Heart right ventricle (tissue), 16 donors: ENCODE measurements around the gene MGST1. TPM values are rescaled to one million over a fixed set of nuclear protein-coding genes. Genes with fewer than 3 reads are reported as not detected.
"Not testable (repeated sequence)": the region's sequence is repeated elsewhere in the genome, so short reads cannot be mapped to it uniquely, and the experiment has no call there.

Experiments
- ATAC-seq, 8 donors: fragments of 200-7000 bp; cut with Tn5 transposase; one replicate each; pipeline ENCODE4 v1.9.1; 2020; ENCODE audit warnings: mild to moderate bottlenecking in 8 of 8, moderate library complexity in 8 of 8, moderate number of reproducible peaks in 1 of 8
- DNase-seq, 2 donors: peaks; one replicate each; pipeline ENCODE4 v3.0.0-alpha.2; 2020
- H3K27ac ChIP-seq, 10 donors: fragments of 200-600 bp; sonication (generic) in 2 of 10; one replicate each; pipeline versions ENCODE4 v1.5.0 to v1.8.0; 2020 to 2022; ENCODE audit warnings: mild to moderate bottlenecking in 3 of 10
- H3K27me3 ChIP-seq, 7 donors: fragments of 200-600 bp; one replicate each; pipeline ENCODE4 v1.8.0; 2021 to 2022; ENCODE audit warnings: mild to moderate bottlenecking in 2 of 7
- H3K36me3 ChIP-seq, 9 donors: fragments of 200-600 bp; sonication (generic) in 1 of 9; one replicate each; pipeline versions ENCODE4 v1.5.0 to v1.8.0; 2020 to 2022; ENCODE audit warnings: mild to moderate bottlenecking in 2 of 9
- H3K4me1 ChIP-seq, 9 donors: fragments of 200-600 bp; sonication (generic) in 1 of 9; one replicate each; pipeline versions ENCODE4 v1.5.0 to v1.8.0; 2020 to 2022; ENCODE audit warnings: mild to moderate bottlenecking in 4 of 9
- H3K4me3 ChIP-seq, 10 donors: fragments of 200-600 bp; sonication (generic) in 2 of 10; one replicate each; pipeline versions ENCODE4 v1.5.0 to v1.8.0; 2020 to 2022; ENCODE audit warnings: mild to moderate bottlenecking in 7 of 10, moderate library complexity in 2 of 10
- H3K9me3 ChIP-seq, 11 donors: fragments of 200-600 bp in 10 of 11; sonication (generic) in 2 of 11; one replicate each; pipeline versions ENCODE4 v1.5.0 to v1.8.0; 2013 to 2022; ENCODE audit warnings: mild to moderate bottlenecking in 2 of 11, control low read depth in 1 of 11, moderate library complexity in 1 of 11
- WGBS, 2 donors: extraction: QIAGEN DNeasy Blood & Tissue Kit; methylation state at CpG; one replicate each; pipeline ENCODE4 v1.1.7; 2013; ENCODE audit warnings: inconsistent platforms in 1 of 2; 5-methylcytosine and 5-hydroxymethylcytosine counted together
- intact Hi-C, 10 donors: fragments of 100-400 bp; cut with DNase I; formaldehyde crosslinking; loops; one replicate each; pipeline versions ENCODE4 v1.11.1 to v1.14.2; 2022
- polyA plus RNA-seq, 2 donors: library from polyadenylated mRNA; stranded (reverse); fragments of 200-250 nt; gene quantifications; one replicate each; pipeline ENCODE4 v1.2.3, GENCODE V29; 2013
- total RNA-seq, 10 donors: library from RNA; stranded (reverse); fragmentation: NEBNext Ultra II Directional in 3 of 10; extraction: Animal tissue kit (Norgen Biotek cat#: 25700) in 3 of 10; gene quantifications; one replicate each; pipeline versions ENCODE4 v1.2.1 to v1.2.4, GENCODE V29; 2021 to 2023
- TF ChIP-seq, protein P1 (sequence below), 9 donors: fragments of 200-600 bp; sonication (generic) in 2 of 9; IDR thresholded peaks; one replicate each; pipeline versions ENCODE4 v1.5.0 to v1.8.0; 2021 to 2022; ENCODE audit warnings: antibody characterized with exemption in 9 of 9, mild to moderate bottlenecking in 5 of 9, moderate library complexity in 1 of 9
- donor health status: Arrhythmogenic right ventricular cardiomyopathy.
- donor health status: ischemic (EF 13 %, LVEDD 7.1; RV severe dilation, severe dysfunction).
- donor health status: healthy with polysubstance abuse.
- donor health status: DM: no; HTN: yes; CAD: no.
- donor health status: DM: no; HTN: no; CAD: no.
- donor health status: ischemic (EF 25% LVEDD 6.9; RV normal size, moderate dysfunction).
- donor health status: ischemic (EF 25% LVEDD 5.7; RV mildly dilated, moderate dysfunction).
- donor health status: healthy.
- donor health status: DM: yes; HTN: yes; CAD: no.
- donor health status: Ischemic cardiomyopathy.
- donor health status: ischemic (EF 35%, LVEDD 5.7; RV mildly dilated, moderate dysfunction).
- donor health status: nonischemic (EF 11% LVEDD 7.7; RV severe dilation, severe dysfunction).
- donor health status: DM: yes; HTN: yes; CAD: no.
- donor health status: PGD.
- donor health status: ischemic (EF 29% LVEDD 5.4; RV normal size, mild dysfunction).
- donor health status: nonischemic (EF 23%, LVEDD 6.1; RV moderate dilation, normal function).

The MGST1 gene
- total and polyA plus RNA-seq, 12 donors = 3.8 to 98.3 (median 23.4) TPM

DNA sequence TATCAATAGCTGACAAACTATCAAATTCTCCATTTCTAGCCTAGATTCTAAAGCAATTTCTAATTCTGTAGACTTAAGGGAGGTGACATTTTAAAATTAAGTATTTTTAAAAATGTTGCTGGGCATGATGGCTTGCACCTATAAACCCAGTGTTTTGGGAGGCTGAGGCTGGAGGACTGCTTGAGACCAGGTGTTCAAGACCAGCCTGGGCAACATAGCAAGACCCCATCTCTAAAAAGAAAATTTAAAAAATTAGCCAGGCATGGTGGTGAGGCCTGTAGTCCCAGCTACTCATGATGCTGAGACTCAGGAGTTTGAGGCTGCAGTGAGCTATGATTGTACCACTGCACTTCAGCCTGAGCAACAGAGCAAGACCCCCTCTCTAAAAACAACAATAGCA, 15.1 kb downstream of the MGST1 start:
- ATAC-seq (no peak), DNase-seq (no peak)
- Histone ChIP-seq H3K36me3 (peaks cover 0 to 5% (median 0%) of the 10 kb centered on the region in 9 donors), H3K4me1 (peaks cover 0 to 8% (median 0%) of the 10 kb centered on the region in 9 donors), H3K27me3 (no peaks in the 10 kb centered on the region), H3K27ac (no peak overlapping the region), H3K4me3 (no peak overlapping the region), H3K9me3 (no peaks in the 10 kb centered on the region)
- intact Hi-C loops = loop anchor here in 2 of 10 donors (5.0 to 10.0 kb wide), 2 partner anchors 195 to 198 kb away; no protein-coding TSS in a partner anchor
- TF ChIP-seq, protein P1, sequence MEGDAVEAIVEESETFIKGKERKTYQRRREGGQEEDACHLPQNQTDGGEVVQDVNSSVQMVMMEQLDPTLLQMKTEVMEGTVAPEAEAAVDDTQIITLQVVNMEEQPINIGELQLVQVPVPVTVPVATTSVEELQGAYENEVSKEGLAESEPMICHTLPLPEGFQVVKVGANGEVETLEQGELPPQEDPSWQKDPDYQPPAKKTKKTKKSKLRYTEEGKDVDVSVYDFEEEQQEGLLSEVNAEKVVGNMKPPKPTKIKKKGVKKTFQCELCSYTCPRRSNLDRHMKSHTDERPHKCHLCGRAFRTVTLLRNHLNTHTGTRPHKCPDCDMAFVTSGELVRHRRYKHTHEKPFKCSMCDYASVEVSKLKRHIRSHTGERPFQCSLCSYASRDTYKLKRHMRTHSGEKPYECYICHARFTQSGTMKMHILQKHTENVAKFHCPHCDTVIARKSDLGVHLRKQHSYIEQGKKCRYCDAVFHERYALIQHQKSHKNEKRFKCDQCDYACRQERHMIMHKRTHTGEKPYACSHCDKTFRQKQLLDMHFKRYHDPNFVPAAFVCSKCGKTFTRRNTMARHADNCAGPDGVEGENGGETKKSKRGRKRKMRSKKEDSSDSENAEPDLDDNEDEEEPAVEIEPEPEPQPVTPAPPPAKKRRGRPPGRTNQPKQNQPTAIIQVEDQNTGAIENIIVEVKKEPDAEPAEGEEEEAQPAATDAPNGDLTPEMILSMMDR (IDR thresholded peaks at IDR 0.05) = no peak

DNA sequence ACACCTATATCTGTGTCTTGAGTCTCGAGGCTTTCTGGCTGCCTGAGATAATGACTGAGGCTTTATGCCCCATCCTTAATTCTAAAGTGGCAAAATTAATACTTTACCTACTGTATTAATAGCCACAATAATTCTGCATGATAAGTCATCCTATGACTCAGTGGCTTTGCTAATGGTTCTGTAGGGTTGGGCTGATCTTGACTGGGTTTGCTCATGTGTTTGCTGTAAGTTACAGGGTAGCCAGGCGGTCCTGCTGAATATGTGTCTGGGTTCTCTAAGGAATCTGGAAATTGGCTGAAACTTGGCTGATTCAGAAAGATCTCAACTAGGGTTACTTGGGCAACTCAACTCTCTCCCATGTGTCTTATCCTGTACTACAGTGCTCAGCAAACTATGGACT, 21.7 kb downstream of the MGST1 start:
- no peak for DNase-seq
- Histone ChIP-seq H3K27ac (no peak overlapping the region), H3K4me3 (no peak overlapping the region), H3K4me1 (no peaks in the 10 kb centered on the region), H3K9me3 (no peaks in the 10 kb centered on the region), H3K27me3 (no peaks in the 10 kb centered on the region), H3K36me3 (no peaks in the 10 kb centered on the region)
- intact Hi-C loops = loop anchor here in 2 of 10 donors (5.0 to 10.0 kb wide), 2 partner anchors 202 to 204 kb away; no protein-coding TSS in a partner anchor
- WGBS, 2 donors = 84 to 88% methylated on average over 2 of the region's 2 CpGs
- no peak for ATAC-seq
- TF ChIP-seq, protein P1 (IDR thresholded peaks at IDR 0.05) = no peak

DNA sequence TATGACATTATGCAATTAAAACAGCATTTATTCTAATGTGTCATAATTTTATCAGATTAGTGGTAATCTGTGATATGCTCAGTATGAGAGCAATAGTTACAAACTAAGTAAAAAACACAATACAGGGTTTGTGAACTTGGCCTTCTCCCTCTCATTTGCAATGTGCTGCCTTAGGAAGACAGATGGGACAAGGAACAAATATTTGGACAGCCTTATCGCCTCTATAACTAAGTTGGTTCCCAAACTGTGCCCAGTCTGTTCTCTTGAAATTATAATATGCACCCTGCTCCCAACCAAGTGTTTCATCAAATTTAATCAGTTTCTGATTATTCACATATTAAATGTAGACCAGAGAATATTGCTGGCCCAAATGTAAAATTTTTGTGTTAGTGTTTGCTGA, 22.7 kb downstream of the MGST1 start:
- H3K9me3 ChIP-seq = no peaks in the 10 kb centered on the region
- H3K27me3 ChIP-seq = no peaks in the 10 kb centered on the region
- DNase-seq (no peak), ATAC-seq (no peak)
- intact Hi-C loops = no loop called here
- no peaks in the 10 kb centered on the region for H3K36me3 ChIP-seq
- TF ChIP-seq, protein P1 (IDR thresholded peaks at IDR 0.05) = no peak
- no peak overlapping the region for H3K27ac ChIP-seq
- H3K4me1 ChIP-seq = no peaks in the 10 kb centered on the region
- no peak overlapping the region for H3K4me3 ChIP-seq
- WGBS, 2 donors = 90 to 97% methylated on average over 1 of the region's 1 CpG

DNA sequence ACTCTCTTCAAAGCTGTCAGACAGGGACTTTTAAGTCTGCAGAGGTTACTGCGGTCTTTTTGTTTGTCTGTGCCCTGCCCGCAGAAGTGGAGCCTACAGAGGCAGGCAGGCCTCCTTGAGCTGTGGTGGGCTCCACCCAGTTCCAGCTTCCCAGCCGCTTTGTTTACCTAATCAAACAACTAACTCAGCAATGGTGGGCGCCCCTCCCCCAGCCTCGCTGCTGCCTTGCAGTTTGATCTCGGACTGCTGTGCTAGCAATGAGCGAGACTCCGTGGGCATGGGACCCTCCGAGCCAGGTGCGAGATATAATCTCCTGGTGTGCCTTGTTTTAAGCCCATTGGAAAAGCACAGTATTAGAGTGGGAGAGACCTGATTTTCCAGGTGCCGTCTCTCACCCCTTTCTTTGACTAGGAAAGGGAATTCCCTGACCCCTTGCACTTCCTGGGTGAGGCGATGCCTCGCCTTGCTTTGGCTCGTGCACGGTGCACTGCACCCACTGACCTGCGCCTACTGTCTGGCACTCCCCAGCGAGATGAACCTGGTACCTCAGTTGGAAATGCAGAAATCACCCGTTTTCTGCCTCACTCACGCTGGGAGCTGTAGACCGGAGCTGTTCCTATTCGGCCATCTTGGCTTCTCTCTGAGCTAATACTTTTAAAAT, 35.3 kb downstream of the MGST1 start:
- WGBS, 2 donors = 86 to 89% methylated on average over 21 of the region's 21 CpGs
- H3K27me3 ChIP-seq, H3K36me3 ChIP-seq, intact Hi-C loops, DNase-seq, H3K4me3 ChIP-seq, ATAC-seq, H3K27ac ChIP-seq, H3K4me1 ChIP-seq, H3K9me3 ChIP-seq: not testable (repeated sequence)

DNA sequence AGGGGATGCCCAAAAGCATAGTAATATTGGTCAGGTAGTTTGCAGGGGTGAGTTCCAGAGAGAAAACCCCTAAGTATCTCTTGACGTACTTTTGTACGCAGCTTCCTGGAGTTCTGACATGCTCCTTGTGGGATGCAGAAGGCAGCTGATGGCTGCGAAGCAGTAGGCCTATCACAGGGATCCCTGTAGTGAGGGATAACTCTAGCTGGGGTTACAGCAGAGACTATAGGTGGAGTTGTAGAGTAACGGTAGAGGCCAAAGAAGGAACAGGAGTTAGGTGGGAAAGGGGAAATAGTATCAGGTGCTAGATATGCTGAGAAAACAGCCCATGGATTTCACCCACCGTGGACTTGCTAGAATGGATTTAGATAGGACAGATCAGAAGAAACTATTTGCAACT, 37.3 kb downstream of the MGST1 start:
- H3K27me3 ChIP-seq = peaks cover 0 to 5% (median 0%) of the 10 kb centered on the region in 7 donors
- no peaks in the 10 kb centered on the region for H3K36me3 ChIP-seq
- H3K9me3 ChIP-seq = peaks cover 0 to 3% (median 0%) of the 10 kb centered on the region in 11 donors
- TF ChIP-seq, protein P1 (IDR thresholded peaks at IDR 0.05) = no peak
- no peak for DNase-seq
- H3K4me3 ChIP-seq = no peak overlapping the region
- no peak for ATAC-seq
- intact Hi-C loops = loop anchor here in 1 of 10 donors (5.0 kb wide), 1 partner anchor 1258 kb away; no protein-coding TSS in a partner anchor
- 57 to 59% methylated on average over 5 of the region's 5 CpGs for WGBS, 2 donors
- H3K4me1 ChIP-seq = peaks cover 0 to 3% (median 0%) of the 10 kb centered on the region in 9 donors
- no peak overlapping the region for H3K27ac ChIP-seq
